HG03159 (cell line): ENCODE results near the gene ZNF385A.

Experiments used
- ATAC-seq: cut with Tn5 transposase; IDR thresholded peaks from one replicate; pipeline ENCODE4 v1.9.1; 2021; ENCODE audit warnings: mild to moderate bottlenecking, moderate library complexity; ENCODE audit not compliant: unreplicated experiment

ZNF385A gene

GRCh38 chr12:54376596-54376995, 7.9 kb downstream of the ZNF385A start:
- no peak for ATAC-seq

- ATAC-seq, result no peak
These were observed 9.3 kb downstream of the ZNF385A start for GRCh38 chr12:54375259-54375579.

- ATAC-seq, result no peak
These were observed 9.8 kb downstream of the ZNF385A start for GRCh38 chr12:54374562-54375258.

GRCh38 chr12:54373649-54374561, 10.6 kb downstream of the ZNF385A start:
- no peak for ATAC-seq

- ATAC-seq, result no peak
These were observed 12.3 kb downstream of the ZNF385A start for GRCh38 chr12:54372113-54372806.

GRCh38 chr12:54371328-54372112, 13.0 kb downstream of the ZNF385A start:
- ATAC-seq, result no peak

GRCh38 chr12:54370171-54370730, 14.3 kb downstream of the ZNF385A start:
- ATAC-seq, result no peak

- ATAC-seq, result no peak
These were observed 14.9 kb downstream of the ZNF385A start for GRCh38 chr12:54369597-54370131.

GRCh38 chr12:54368709-54369596, 15.6 kb downstream of the ZNF385A start:
- peak; percentile 85 for ATAC-seq

- ATAC-seq, result peak; percentile 31
These were observed 16.4 kb downstream of the ZNF385A start for GRCh38 chr12:54368025-54368708.

GRCh38 chr12:54364413-54364812, 20.1 kb downstream of the ZNF385A start, which contains the start of gene GPR84:
GPR84 (minus strand) TSS chr12:54364486; CDS start chr12:54363851, 635 bp downstream.
- no peak for ATAC-seq

- no peak for ATAC-seq
These were observed 20.9 kb downstream of the ZNF385A start for GRCh38 chr12:54363618-54364017.

- no peak for ATAC-seq
These were observed 21.5 kb downstream of the ZNF385A start for GRCh38 chr12:54363047-54363446.

- no peak for ATAC-seq
These were observed 23.6 kb downstream of the ZNF385A start for GRCh38 chr12:54360717-54361456.

- ATAC-seq, result no peak
These were observed 24.7 kb downstream of the ZNF385A start for GRCh38 chr12:54359762-54360351.

GRCh38 chr12:54358945-54359761, 25.4 kb downstream of the ZNF385A start:
- peak; percentile 98 for ATAC-seq
